ENCODE results near the gene USP33. TPM values are rescaled to one million over a fixed set of nuclear protein-coding genes. Genes with fewer than 3 reads are reported as not detected.
"Not testable (repeated sequence)": the region's sequence is repeated elsewhere in the genome, so short reads cannot be mapped to it uniquely, and the experiment has no call there.

Gene USP33
- total RNA-seq, 3 donors from 2014 or later: 57.1 to 65.0 (median 60.6) TPM

GRCh38 chr1:77652268-77652667 lies 107.4 kb downstream of the USP33 start:
- Histone ChIP-seq H3K9me3 (peaks cover 14% of the 10 kb centered on the region), H3K4me1 (ENCODE audit: low read depth) (peaks cover 6% of the 10 kb centered on the region), H3K36me3 (ENCODE audit: low read depth) (no peaks in the 10 kb centered on the region), H3K4me3 (no peak overlapping the region)
- ATAC-seq (no peak), DNase-seq (no peak)
- no peak for TF ChIP-seq CTCF (IDR thresholded peaks at IDR 0.05)
- intact Hi-C loops (cut with DNase I, micrococcal nuclease): no loop called here

GRCh38 chr1:77649127-77649526 lies 110.5 kb downstream of the USP33 start:
- Histone ChIP-seq H3K4me3 (no peak overlapping the region), H3K36me3 (ENCODE audit: low read depth) (no peaks in the 10 kb centered on the region), H3K4me1 (ENCODE audit: low read depth) (peaks cover 6% of the 10 kb centered on the region), H3K9me3 (peaks cover 14% of the 10 kb centered on the region)
- ATAC-seq: no peak
- no peak for DNase-seq
- TF ChIP-seq CTCF (IDR thresholded peaks at IDR 0.05): no peak
- intact Hi-C loops (cut with DNase I, micrococcal nuclease): no loop called here

DNA sequence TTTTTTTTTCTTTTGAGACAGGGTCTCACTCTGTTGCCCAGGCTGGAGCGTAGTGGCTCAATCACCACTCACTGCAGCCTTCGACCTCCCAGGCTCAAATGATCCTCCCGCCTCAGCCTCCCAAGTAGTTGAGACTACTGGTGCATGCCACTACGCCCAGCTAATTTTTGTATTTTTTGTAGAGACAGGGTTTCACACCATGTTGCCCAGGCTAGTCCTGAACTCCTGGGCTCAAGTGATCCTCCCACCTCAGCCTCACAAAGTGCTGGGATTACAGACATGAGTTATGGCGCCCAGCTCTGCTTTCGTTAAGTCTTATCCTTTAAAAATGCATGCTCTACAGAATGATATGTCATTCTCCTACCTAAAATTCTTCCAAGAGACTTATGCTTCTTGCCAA lies 113.4 kb downstream of the USP33 start:
- intact Hi-C loops (cut with DNase I, micrococcal nuclease); ATAC-seq: not testable (repeated sequence)

More for the DNA sequence above, 113.4 kb downstream of the USP33 start:
- peaks cover 14% of the 10 kb centered on the region for H3K9me3 ChIP-seq
- not testable (repeated sequence) for DNase-seq; H3K4me1 ChIP-seq (ENCODE audit: low read depth); H3K36me3 ChIP-seq (ENCODE audit: low read depth); H3K4me3 ChIP-seq

Other genes with a start within 250 kb of the USP33 start
- 10 to 100 TPM; 29.8 to 58.2 (median 37.0) TPM for gene ZZZ3, start 77.2 kb downstream of the USP33 start, total RNA-seq
- gene MIGA1, start 19.8 kb upstream of the USP33 start, total RNA-seq: 10 to 100 TPM; 13.2 to 21.1 (median 18.5) TPM
- gene NEXN, start 128.8 kb upstream of the USP33 start, total RNA-seq: 10 to 100 TPM in 1 of 3 donors, 1 to 10 TPM in 2; 2.1 to 49.2 (median 7.2) TPM
- gene FUBP1, start 219.2 kb upstream of the USP33 start, total RNA-seq: 100 to 1,000 TPM in 1 of 3 donors, 10 to 100 TPM in 2; 86.5 to 105 (median 97.8) TPM
- 10 to 100 TPM; 15.8 to 42.2 (median 19.4) TPM for gene DNAJB4, start 245.1 kb upstream of the USP33 start, total RNA-seq